ENCODE data around the gene CENPN. TPM values are rescaled to one million over a fixed set of nuclear protein-coding genes. Genes with fewer than 3 reads are reported as not detected.
A peak's percentile ranks its signal among the peaks of the same experiment; 100 is the strongest.

CENPN gene
- total RNA-seq, 1 donor from 2014 or later = 3.9 TPM

DNA sequence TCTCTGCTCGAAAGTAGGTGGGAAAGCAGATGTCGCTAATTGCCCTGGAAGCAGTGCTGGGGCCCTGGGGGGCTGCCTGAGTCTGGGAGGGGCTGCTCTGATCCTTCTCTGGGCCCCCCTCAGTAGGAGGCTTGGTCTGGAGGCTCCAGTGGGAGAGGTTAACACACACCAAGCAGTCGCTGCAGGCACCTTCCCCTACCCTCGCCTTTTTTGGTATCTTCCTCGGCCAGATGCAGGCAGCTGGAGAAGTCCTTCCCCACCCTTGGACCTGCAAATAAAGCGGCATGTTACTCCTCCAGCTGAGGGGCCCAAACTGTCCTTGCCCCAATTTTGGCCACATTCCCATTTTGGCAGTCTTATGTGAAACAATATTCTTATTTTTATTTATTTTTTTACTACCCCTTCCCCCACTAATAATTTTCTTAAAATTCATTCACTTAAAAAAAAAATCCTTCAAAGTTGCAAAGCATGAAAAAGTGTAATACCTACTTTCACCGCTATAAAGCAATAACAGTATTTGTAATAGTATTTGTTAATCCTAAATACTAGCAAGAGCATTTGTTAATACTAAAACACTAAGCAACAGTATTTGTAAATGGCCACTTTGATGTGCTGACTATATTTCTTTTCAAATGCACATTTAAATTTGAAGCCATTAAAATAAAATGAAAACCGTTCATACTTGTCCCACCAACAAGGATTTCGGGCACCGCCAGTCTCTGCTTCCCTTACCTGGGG is 55.0 kb downstream of the CENPN start:
- DNase-seq (ENCODE audit: low read depth) (no peak), FAIRE-seq (no peak)
- H3K4me3 ChIP-seq (ENCODE audit: low read depth, low read length) = no peak overlapping the region
- TF ChIP-seq, protein P1, sequence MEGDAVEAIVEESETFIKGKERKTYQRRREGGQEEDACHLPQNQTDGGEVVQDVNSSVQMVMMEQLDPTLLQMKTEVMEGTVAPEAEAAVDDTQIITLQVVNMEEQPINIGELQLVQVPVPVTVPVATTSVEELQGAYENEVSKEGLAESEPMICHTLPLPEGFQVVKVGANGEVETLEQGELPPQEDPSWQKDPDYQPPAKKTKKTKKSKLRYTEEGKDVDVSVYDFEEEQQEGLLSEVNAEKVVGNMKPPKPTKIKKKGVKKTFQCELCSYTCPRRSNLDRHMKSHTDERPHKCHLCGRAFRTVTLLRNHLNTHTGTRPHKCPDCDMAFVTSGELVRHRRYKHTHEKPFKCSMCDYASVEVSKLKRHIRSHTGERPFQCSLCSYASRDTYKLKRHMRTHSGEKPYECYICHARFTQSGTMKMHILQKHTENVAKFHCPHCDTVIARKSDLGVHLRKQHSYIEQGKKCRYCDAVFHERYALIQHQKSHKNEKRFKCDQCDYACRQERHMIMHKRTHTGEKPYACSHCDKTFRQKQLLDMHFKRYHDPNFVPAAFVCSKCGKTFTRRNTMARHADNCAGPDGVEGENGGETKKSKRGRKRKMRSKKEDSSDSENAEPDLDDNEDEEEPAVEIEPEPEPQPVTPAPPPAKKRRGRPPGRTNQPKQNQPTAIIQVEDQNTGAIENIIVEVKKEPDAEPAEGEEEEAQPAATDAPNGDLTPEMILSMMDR (IDR thresholded peaks at IDR 0.05; ENCODE audit: insufficient read depth, low read length, severe bottlenecking) = no peak
- no peaks in the 10 kb centered on the region for H3K36me3 ChIP-seq (ENCODE audit: control insufficient read depth, insufficient read depth, low read length)
- no peaks in the 10 kb centered on the region for H3K27me3 ChIP-seq (ENCODE audit: control insufficient read depth, insufficient read depth, low read length)

DNA sequence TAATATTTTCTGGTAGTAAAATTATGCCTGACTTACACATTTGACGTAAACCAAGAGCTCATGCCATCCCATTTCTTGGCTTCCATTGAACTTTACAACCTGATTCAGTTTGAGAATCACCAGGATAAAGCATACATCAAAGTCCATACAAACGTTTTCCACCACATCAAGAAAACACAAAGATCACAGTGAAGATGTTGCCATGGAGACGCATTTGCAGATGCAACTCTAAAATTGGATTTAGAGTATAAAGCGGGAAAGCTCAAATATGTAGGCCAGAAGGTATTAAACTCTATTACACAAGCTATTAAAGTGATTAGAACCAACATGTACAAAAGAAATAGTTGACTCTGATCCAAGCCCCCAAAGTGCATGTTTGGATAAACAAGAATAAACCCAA is 59.7 kb downstream of the CENPN start:
- H3K36me3 ChIP-seq (ENCODE audit: control insufficient read depth, insufficient read depth, low read length) = no peaks in the 10 kb centered on the region
- TF ChIP-seq, protein P1 (IDR thresholded peaks at IDR 0.05; ENCODE audit: insufficient read depth, low read length, severe bottlenecking) = no peak
- DNase-seq (ENCODE audit: low read depth) = no peak
- no peak for FAIRE-seq
- H3K27me3 ChIP-seq (ENCODE audit: control insufficient read depth, insufficient read depth, low read length) = no peaks in the 10 kb centered on the region
- H3K4me3 ChIP-seq (ENCODE audit: low read depth, low read length) = no peak overlapping the region

DNA sequence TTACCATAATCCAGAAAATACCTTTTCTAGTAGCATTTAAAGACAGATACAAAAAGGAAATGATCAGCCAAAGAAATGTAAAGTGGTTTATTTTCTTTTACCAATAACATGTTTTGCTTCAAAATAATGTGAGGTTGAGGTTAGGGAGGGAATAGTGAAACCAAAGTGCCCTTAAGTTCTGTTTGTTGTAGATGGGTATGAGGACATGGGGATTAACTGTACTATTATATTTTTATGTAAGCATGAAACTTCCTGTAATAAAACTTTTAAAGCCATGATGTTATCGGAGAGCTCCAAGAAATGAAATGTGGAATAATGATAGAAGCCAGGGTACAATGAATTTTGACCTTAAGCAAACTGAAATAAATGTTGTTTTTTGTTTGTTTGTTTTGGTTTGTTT is 60.2 kb downstream of the CENPN start:
- Histone ChIP-seq H3K36me3 (ENCODE audit: control insufficient read depth, insufficient read depth, low read length) (no peaks in the 10 kb centered on the region), H3K4me3 (ENCODE audit: low read depth, low read length) (no peak overlapping the region), H3K27me3 (ENCODE audit: control insufficient read depth, insufficient read depth, low read length) (no peaks in the 10 kb centered on the region)
- TF ChIP-seq, protein P1 (IDR thresholded peaks at IDR 0.05; ENCODE audit: insufficient read depth, low read length, severe bottlenecking) = no peak
- FAIRE-seq (no peak), DNase-seq (ENCODE audit: low read depth) (no peak)

DNA sequence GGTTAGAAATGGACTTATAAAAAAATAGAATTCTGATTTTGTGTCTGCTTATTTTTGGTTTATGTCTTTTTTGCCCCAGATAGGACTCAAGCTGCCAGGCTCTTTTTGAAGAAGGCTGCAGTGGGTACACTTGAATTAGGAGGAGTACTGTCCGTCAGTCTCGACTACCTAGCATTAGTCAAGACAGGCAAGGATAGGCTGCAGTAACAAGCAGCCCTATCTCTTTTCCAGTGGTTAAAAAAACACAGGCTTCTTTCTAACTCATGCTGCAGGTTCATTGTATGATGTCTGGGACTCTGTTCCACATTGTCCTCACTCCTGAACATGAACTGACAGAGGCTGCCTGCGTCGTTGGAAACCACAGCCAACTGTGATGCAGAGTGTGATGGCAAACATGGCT is 62.0 kb downstream of the CENPN start:
- TF ChIP-seq, protein P1 (IDR thresholded peaks at IDR 0.05; ENCODE audit: insufficient read depth, low read length, severe bottlenecking) = no peak
- FAIRE-seq = no peak

GRCh38 chr16:81070979-81071378 is 64.0 kb downstream of the CENPN start:
- no peak for DNase-seq (ENCODE audit: low read depth)
- TF ChIP-seq, protein P1 (IDR thresholded peaks at IDR 0.05; ENCODE audit: insufficient read depth, low read length, severe bottlenecking) = no peak

More for the DNA sequence above, 62.0 kb downstream of the CENPN start:
- Histone ChIP-seq H3K4me3 (ENCODE audit: low read depth, low read length) (no peak overlapping the region), H3K27me3 (ENCODE audit: control insufficient read depth, insufficient read depth, low read length) (no peaks in the 10 kb centered on the region), H3K36me3 (ENCODE audit: control insufficient read depth, insufficient read depth, low read length) (no peaks in the 10 kb centered on the region)
- no peak for DNase-seq (ENCODE audit: low read depth)

DNA sequence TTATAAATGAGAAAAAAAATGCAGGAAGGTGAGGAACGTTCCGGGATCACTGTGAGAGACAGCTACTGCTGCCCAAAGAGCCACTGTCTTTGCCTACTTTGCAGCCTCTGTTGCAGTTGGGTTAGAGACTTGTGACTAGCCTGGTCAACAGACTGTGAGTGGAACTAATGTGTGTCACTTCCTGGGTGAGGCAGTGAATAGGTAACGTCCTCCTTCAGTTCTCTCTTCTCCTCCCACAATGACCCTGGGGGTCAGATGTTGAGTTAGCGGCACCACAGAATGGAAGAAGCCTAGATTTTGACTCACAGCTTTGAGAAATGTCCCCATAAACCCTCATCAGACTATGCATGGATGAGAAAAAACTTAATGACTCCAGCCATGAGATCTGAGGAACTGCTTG is 64.8 kb downstream of the CENPN start:
- Histone ChIP-seq H3K36me3 (ENCODE audit: control insufficient read depth, insufficient read depth, low read length) (no peaks in the 10 kb centered on the region), H3K4me3 (ENCODE audit: low read depth, low read length) (no peak overlapping the region), H3K27me3 (ENCODE audit: control insufficient read depth, insufficient read depth, low read length) (no peaks in the 10 kb centered on the region)
- TF ChIP-seq, protein P1 (IDR thresholded peaks at IDR 0.05; ENCODE audit: insufficient read depth, low read length, severe bottlenecking) = no peak
- DNase-seq (ENCODE audit: low read depth) (peak; percentile 90), FAIRE-seq (no peak)

More at GRCh38 chr16:81070979-81071378, 64.0 kb downstream of the CENPN start:
- no peak for FAIRE-seq
- no peaks in the 10 kb centered on the region for H3K27me3 ChIP-seq (ENCODE audit: control insufficient read depth, insufficient read depth, low read length)
- no peak overlapping the region for H3K4me3 ChIP-seq (ENCODE audit: low read depth, low read length)
- H3K36me3 ChIP-seq (ENCODE audit: control insufficient read depth, insufficient read depth, low read length) = no peaks in the 10 kb centered on the region
